Amniotic epithelial cell (primary cell): ENCODE data around the gene ACKR3.

Source experiments
- DNase-seq: peaks from one replicate; pipeline ENCODE4 v3.0.0-alpha.2; 2010; ENCODE audit warnings: low read depth

ACKR3 gene

DNA sequence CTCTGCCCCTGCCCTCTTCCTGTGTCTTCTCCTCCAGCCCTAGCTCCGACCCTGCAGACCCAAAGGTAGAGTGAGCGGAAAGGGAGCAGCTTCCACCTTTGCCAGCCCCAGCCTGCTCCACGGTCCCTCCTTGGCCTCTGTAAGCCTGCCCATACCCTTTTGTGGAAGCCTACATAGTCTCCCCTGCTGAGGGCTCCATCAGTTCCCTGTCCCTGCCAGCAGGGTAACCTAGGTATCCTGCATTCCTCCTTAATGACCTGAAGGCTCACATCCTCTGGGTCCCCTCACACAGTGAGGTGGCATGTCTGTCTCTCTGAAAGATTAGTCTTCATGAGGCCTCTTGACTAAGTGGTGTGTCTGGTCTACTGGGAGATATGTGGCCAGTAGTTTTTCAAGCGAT is 20.5 kb upstream of the ACKR3 start:
- DNase-seq = no peak

DNA sequence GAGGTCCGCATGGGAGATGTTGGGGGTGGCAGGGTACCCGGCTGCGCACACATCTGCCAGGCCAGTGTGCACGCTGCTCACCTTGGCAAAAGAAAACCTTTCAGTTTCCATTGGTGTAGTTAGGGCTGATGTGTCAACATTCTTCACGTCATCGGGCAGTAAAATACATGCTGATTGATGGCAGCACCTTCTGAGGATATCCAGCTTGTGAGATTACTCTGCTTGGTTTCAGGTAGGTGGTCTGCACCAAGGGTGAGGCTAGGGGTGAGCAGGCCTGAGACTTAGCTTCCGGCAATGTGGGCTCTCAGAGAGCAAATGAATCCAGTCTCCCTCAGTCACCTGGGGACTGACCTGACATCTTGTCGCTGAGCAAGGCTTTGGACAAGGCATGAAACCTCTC is 19.3 kb upstream of the ACKR3 start:
- DNase-seq = no peak

DNA sequence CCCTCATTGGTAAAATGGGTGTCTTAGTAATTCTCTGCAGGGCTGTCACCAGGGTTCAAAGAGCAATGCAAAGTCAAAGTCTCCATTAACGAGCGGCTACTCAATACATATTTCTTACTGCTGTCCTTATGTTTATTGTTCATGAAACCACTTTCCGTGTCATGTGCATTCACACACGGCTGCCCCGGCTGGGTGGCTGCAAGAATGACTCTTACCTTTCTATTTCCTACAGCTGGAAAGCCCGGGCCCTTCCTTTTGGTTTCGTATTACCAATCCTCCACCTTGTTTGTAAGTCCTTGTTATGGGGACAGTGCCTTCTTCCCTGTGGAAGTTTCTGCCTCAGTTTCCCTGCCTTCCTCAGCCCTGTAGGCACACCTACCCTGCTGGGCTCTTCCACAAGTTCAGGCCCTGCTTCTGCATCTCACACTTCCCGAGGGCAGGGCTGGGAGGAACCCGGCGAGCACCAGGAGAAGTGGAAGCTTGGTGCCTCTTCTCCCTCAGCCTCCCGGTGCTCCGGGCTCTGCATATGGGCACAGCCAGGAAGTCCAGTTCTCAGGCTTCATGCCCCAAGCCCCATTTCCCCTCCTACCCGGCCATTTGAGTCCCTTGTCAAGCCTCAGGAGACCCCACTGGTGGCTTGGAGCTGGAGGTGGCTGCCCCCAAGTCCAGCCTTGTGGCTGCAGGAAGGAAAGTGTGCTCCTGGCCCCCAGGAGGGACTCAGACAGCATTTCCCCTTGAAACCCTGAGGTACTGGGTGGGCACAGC is 18.7 kb upstream of the ACKR3 start:
- no peak for DNase-seq

DNA sequence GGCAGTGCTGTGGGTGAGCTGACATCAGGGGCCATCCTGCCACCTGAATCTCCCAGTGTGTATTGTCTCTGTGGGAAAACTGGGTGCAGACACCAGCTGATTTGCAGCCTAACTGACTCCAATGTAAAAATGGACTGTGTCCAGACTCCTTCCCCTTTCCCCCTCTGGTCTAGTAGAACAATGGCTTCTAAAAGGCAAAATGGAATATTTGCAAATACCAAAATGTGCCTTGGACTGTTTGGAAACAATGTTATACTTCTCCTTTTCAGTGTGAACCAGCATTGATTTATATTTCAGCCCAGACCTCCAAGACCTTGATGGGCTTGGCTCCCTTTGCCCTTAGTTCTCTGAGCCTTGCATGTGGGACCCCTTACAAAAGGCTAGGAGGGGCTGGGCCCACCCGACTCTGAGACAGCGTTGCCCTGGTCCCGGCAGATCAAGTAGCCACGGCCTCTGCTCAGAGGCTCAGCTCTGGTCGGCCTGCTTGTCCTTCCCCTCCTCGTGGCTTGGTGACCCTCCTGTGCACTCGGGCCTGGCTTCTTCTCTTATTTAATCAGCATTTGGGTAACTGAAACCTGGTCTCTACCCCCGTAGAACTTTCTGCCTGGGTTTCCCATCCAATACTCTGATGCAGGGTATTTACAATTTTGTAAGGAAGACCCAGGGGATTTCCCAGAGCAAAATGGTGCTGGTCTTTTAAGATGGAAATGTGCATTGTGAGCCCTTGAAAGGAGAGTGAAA is 18.0 kb upstream of the ACKR3 start:
- no peak for DNase-seq

DNA sequence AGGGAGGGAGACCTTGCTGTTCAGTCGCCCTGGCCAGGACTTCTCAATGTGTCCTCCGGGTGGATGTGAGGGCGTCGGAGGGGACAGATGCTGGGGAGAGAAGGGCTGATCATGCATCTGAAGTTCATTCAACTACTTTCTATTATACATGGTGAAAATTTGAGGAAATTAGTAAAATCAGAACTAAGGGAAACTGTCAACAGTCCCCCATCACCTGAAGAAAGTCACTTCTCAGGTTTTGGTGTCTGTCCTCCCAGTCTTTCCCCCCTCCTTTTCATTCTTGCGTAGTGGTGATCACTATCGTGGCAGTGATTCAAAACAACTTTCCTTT is 17.4 kb upstream of the ACKR3 start:
- DNase-seq = no peak

DNA sequence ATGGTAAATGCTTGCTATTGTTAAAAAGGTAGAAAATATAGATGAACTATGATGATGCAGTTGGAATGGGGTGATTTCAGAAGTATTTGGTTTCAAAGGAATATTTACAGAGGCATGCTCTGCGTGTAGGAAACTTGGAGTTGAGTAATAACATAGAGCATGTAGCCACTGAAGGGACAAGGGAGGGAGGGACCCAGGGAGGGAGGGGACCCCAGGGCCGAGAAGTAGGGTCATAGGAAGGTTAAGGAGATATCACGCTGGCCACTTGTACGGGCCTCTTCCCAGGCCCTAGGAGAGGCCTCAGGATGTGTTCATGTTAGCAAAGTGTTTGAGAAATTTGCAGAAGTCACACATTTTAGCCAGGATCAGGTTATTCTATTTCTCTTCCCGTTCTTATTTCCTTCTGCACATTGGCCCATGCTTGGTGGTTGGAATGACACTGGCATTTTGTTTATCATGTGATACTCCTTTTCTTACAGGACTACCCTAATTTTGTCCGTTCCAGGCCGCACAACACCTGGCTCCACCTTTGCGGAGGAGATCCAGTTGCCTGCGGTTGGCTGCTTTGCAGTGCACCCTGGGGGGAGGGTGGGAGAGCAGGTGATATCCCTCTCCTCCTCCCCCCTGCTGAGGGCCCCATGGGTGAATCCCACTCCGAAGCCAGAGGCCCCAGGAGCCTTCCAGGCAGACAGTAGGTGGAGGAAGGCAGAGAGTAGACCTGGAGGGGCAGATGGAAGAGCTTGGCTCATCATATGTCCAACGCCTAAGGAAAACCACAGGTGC is 16.9 kb upstream of the ACKR3 start:
- DNase-seq = no peak

DNA sequence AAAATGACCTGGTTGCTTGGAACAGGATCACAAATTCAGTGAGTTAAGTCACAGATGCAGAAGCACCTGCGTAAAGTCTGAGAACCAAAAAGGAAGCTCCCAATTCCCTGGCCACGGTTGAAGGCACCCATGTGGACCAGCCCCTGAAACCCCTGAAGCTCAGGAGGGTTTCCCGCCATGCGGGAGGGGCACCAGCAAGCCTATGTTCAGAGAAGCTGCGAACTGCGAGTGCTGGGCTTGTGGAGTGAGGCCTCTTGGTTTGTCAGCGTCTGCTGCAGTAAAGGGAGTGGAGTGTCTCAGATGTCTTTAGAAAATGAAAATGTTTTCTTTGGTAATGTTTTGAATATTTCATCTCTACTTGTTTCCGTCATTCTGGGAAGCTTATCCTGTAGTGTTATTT is 16.1 kb upstream of the ACKR3 start:
- no peak for DNase-seq

DNA sequence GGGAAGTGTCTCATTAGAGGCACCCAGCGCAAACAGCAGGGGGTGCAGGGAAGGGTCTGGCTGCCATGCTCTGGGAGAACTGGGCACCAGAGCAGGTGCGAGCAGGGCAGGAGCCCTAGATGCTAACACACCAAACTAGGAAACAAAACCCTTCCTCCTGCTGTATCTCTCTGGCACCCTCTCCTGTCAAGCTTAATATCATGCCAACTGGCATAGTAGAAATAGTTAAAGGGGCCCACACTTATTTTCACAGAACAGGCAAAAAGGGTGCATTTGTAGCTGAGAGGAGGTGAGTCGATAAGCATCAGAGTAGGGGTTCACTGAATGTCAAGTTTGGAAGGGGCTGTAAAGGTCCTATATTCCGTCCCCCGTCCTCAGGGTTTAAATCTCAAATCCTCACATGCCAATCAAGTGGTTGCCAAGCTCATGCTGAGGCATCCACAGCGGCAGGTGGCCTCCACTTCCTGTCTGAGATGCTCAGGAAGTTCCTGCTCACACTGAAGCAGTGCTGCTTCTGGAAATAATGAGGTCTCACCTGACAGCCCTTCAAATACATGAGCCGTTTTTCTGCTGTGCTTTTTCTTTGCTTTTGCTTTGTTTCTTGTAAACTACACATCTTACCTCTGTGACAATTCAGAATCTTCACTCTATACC is 14.9 kb upstream of the ACKR3 start:
- DNase-seq = no peak

DNA sequence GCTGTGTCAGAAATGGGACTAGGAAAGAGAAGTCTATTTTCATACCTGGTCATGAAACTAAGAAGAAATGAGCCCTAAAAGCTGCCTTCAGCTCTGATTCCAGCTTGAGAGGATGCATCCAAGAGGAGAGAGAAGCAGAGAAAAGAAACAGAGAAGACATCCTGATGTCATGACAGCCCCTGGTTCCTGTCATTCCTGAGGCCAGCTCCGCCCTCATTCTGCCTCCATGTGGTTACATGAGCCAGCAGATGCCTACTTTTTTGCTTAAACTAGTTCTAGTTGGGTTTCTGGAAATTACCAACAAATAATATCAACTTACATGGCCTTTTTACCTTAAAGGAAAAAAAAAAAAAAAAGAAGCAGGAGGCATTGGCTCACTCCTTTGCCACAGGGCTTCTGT is 14.1 kb upstream of the ACKR3 start:
- DNase-seq = no peak

DNA sequence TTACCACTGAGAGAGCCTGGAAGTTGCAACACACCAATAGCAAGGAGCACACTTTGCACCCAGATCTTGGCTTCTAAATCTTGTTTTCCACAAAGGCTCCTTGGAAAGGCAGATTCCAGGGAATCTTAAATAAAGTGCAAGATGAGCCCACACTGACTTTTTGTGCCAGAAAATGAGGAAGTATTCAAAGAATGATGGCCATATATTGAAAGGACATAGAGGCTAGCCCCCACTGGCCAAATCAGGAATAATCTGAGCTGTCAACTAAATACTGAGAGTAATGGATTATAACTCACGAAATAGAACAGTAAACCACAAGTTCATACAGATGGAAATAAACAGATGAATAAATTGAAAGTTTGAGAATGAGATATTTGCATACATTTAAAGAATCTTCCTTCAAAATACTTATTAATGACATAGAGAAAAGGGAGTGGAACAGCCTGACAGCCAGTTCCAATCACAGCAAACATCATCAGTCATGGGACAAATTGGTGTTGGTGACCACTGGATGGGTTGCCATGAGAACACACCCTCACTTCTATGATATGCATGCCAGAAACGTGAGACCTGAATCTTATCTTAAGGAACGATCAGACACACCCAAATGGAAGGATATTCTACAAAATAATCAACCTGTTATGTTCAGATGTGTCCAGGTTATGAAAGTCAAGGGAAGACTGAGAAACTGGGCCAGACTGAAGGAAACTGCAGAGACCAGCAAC is 12.2 kb upstream of the ACKR3 start:
- no peak for DNase-seq

DNA sequence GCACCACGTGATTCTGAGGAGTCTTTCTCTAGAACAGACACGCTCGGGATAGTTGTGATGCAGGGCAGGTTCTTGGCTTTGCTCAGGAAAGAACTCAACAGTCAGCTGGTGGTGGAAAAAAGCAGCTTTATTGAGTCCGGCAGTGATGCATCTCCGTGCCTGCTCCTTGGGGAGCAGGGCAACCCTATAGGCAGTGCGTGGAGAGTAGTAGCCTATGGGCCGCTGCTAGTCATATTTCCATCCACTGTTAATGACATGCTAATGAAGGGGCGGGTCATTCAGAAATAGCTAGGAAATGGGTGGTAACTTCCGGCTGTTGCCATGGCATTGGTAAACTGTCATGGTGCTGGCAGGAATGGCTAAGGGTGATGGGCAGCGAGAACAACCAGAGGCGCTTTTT is 11.6 kb upstream of the ACKR3 start:
- no peak for DNase-seq

DNA sequence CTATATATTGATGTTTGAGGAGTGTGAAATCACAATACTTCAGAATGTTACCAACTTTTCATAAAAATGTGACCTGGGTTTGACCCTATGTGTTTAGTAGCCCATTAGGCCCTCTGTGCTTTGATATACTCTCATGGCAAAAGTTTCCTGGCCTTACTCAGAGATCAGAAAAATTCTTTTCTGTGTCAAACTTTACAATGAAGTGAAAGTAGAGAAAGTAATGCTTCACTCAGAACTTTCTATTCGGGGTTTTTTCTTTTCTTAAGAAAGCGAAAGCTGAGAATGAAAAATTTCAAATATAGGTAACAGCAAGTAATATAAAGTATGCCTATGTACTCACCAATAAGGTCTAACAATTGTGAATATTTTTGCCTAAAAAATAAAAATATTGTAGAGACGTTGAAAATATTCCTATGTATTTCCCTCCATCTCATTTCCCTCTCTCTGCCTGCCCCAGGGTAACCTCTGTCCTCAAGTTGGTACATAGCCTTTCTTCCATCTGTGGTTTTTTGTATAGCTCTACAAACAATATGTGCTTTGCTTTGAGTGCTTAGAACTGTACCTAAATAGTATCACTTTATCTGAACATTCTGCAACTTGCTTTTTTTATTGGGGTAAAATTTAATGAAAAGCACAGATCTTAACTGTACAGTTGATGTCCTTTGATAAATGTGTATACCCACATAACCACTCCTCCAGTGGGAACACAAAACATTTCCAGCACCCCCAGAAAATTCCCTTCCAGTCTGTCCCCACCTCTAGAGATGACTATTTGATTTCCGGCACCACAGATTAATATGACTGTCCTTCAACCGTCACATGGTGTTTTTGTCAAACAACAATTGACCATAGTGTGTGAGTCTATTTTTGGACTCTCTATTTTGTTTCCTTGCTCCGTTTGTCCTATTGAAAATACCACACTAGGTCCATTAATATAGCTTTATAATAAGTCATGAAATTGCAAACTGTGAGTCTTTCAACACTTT is 10.3 kb upstream of the ACKR3 start:
- no peak for DNase-seq

DNA sequence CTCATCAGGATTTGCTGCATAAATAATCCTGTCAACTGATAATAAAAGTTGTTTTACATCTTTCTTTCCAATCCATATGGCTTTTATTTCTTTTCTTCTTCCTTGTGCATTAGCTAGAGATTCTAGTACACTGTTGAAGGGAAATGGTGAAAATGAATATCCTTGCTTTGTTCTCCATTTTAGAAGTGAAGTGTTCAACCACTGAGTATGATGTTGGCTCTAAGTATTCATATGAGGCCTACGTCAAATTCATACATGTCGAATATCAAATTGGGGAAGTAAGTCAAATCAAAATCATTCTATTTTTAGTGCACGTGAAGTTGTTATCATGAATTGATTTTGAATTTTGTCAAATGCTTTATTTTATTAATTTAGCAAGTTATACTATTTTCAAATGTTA is 7.8 kb upstream of the ACKR3 start:
- DNase-seq = no peak

DNA sequence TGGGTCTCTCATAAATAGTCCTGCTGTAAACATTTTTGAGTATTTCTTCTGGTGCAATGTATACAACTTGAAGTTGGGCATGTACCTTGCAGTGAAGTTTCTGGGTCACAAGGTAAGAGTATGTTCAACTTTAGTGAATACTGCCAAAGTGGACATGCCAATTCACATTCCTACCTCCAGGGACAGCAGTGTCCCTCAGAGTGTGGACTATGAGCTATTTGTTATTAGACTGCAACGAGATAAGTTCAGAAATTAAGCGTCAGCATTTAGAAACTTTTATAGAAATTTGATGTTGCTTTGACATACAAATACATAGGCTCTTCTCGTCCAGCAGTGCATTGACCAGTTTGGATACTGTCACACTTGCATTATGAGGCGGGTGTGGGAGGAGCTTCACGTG is 7.2 kb upstream of the ACKR3 start:
- DNase-seq = no peak

DNA sequence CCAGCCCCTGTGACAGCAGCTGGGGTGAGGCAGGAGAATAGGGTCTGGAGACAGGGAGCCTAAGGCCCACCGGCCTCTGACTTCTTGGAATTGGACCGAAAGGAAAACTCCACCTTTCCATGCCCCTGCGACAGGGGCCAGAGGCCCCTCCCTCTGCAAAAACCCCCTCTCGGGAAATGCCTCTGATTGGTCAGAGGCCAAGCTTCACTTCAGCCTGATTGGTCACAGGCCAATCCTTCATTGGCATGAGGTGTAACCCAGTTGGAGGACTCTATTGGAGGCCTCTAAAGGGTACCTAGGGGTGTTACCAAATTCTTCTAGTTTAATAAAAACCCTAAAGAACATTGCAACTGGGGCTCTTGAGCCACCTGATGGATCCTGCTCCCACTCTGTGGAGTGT is 5.7 kb upstream of the ACKR3 start:
- DNase-seq = no peak

DNA sequence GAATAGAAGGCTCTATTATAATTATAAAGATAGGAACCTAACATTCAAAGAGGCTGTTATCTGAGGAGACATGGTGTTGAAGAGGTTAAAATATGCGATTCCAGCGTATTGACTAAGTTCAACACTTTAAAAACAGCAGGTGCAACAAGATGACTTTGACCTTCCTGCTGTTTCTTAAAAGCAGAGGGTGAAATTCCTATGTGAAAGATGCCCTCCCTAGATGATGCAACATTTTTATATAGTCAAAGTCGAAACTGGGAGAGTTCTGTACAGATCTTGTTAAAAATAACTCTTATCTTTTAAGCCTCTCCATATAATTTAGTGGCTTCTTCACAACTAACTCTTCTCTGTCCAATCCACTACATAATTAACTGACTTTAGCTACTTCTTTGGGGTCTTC is 4.4 kb upstream of the ACKR3 start:
- no peak for DNase-seq

DNA sequence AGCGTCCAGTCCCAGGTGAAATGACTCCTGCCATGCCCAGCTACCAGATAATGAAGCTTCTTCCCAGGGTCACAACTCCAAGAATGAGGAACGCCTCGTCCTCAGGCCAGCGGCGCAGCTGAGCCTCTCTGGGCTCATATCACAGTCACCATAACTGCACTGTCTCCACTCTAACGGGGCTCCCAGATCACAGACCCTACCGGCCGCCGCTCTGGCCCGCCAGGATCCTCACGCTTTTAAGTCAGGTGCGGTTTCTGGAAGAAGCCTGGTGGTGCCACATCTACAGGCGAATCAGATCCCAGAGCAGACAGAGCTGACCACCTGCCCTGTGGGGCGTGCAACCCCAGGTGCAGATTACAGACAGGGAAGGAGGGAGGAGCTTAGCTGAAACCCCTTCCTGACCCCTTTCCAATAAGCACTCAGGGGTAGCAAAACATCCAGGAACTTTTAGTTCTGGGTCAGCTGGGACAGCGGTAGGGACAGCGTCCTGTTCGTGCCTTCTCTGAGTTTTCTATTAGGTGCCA is 3.7 kb upstream of the ACKR3 start:
- no peak for DNase-seq

DNA sequence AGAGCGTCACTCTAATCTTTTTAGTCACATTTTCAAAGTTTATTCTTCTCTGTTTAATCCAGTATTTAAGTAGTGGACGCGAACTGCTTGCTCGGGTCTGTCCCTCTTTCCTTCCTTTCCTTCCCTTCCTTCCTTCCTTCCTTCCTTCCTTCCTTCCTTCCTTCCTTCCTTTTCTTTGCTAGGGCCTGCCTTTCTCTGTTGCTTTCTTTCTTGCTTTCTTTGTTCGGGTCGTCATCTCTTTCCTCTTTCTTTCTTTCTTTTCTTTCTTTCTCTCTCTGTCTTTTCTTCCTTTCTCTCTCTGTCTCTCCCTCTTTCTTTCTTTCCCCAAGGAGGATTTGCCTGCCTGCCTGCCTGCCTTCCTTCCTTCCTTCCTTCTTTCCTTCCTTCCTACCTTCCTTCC is 3.0 kb upstream of the ACKR3 start:
- DNase-seq = no peak

DNA sequence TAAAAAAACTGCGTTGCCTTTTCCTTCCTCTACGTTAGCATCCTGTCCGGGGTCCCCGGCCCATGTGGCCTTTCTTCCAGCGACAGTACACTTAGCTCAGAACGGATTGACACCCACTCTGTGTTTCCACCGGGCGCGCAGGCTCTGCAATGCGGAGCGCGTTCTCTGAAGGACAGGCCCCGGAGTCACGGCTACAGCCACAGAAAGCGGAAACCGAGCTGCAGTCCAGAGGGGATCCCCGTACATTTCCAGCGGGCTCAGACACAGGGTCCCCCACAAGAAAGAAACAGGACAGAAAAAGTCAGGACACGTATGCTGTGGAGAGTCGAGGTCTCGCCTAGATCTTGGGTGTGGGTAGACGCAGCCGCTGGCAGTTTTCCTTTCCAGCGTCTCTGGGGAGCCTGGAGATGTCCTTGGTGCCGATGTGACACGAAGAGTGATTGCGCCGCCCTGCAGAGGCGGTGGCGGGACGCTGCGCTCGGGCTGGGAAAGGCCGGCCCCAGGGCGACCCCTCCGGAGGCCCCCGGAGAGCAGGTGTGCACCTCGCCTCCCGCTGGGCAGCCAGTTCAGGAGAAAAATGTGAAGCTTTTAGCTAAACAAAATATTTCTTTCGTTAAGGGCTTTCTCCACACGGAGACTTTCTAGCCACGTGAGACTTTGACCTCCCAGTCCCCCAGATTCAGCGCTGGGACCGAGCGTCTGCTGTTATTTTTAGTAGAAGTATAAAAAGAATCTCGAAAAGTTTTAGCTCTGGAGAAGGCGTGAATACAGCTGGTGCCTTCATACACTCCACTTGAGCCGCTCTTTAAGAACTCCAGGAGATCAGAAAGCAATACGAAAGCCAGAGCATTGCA is 1.3 kb upstream of the ACKR3 start:
- DNase-seq = no peak
